ENCODE data around the gene EPSTI1. TPM values are rescaled to one million over a fixed set of nuclear protein-coding genes. Genes with fewer than 3 reads are reported as not detected.

The EPSTI1 gene
- polyA plus RNA-seq, 2 of the 4 experiments (the other 2 are of a cell fraction), result 0.05 to 0.10 TPM

GRCh38 chr13:42965281-42965680, 26.8 kb downstream of the EPSTI1 start:
- DNase-seq (ENCODE audit: low read depth in 1 of 2, low spot score in 1 of 2) (no peak), ATAC-seq (no peak), FAIRE-seq (no peak)
- no peak overlapping the region for H3K4me3 ChIP-seq
- no peak overlapping the region; a peak in 1 of 6 replicates for H3K27ac ChIP-seq
- H3K4me2 ChIP-seq, result no peak overlapping the region
- H3K4me1 ChIP-seq, result peaks cover 14% of the 10 kb centered on the region
- TF ChIP-seq HES2 (IDR thresholded peaks at IDR 0.05), result no peak
- TF ChIP-seq HDAC2 (IDR thresholded peaks at IDR 0.05), result no peak
- no peak for TF ChIP-seq ZC3H11A (IDR thresholded peaks at IDR 0.05)
- POLR2A ChIA-PET, result no interaction called here
- CTCF ChIA-PET, result no interaction called here
- H3K9me3 ChIP-seq, result no peaks in the 10 kb centered on the region
- 47% methylated on average over 2 of the region's 2 CpGs for WGBS (ENCODE audit: missing lambda C conversion rate)

- no peak for DNase-seq (ENCODE audit: low read depth in 1 of 2, low spot score in 1 of 2)
- CTCF ChIA-PET, result no interaction called here
- H3K4me2 ChIP-seq, result no peak overlapping the region
- H3K4me3 ChIP-seq, result no peak overlapping the region
- no peak for FAIRE-seq
- WGBS (ENCODE audit: missing lambda C conversion rate), result 96% methylated on average over 1 of the region's 1 CpG
- no peaks in the 10 kb centered on the region for H3K9me3 ChIP-seq
- TF ChIP-seq MAX (IDR thresholded peaks at IDR 0.05) (no peak), FOXS1 (CRISPR knock-in tag; IDR thresholded peaks at IDR 0.05) (no peak), POLR2A (IDR thresholded peaks at IDR 0.05; ENCODE audit: low read length) (no peak), FOSL2 (IDR thresholded peaks at IDR 0.05) (no peak), FOSL2 (CRISPR knock-in tag; IDR thresholded peaks at IDR 0.05) (no peak), CBX8 (IDR thresholded peaks at IDR 0.05) (no peak), HES2 (IDR thresholded peaks at IDR 0.05) (no peak), RNF2 (IDR thresholded peaks at IDR 0.05; ENCODE audit: borderline replicate concordance, low read depth) (no peak), SREBF2 (IDR thresholded peaks at IDR 0.05) (no peak), KDM5A (IDR thresholded peaks at IDR 0.05) (no peak), CHD4 (IDR thresholded peaks at IDR 0.05; ENCODE audit: borderline replicate concordance) (no peak), PBX3 (IDR thresholded peaks at IDR 0.05) (no peak), HDAC2 (IDR thresholded peaks at IDR 0.05) (no peak), HEYL (CRISPR knock-in tag; IDR thresholded peaks at IDR 0.05) (no peak), HOXA7 (CRISPR knock-in tag; IDR thresholded peaks at IDR 0.05) (no peak), CEBPB (IDR thresholded peaks at IDR 0.05) (no peak), ZFP36 (IDR thresholded peaks at IDR 0.05; ENCODE audit: borderline replicate concordance, partially characterized antibody) (no peak), ZNF302 (CRISPR knock-in tag; IDR thresholded peaks at IDR 0.05) (no peak), BHLHE40 (IDR thresholded peaks at IDR 0.05; ENCODE audit: low read depth, low read length) (no peak), RFX5 (IDR thresholded peaks at IDR 0.05) (no peak)
- peaks cover 14% of the 10 kb centered on the region for H3K4me1 ChIP-seq
- POLR2A ChIA-PET, result no interaction called here
- H3K27ac ChIP-seq, result no peak overlapping the region
- no peak for ATAC-seq
These were observed 27.3 kb downstream of the EPSTI1 start for GRCh38 chr13:42964761-42965161.

GRCh38 chr13:42959615-42960014, 32.4 kb downstream of the EPSTI1 start:
- Histone ChIP-seq H3K4me2 (no peak overlapping the region), H3K4me1 (no peaks in the 10 kb centered on the region), H3K27ac (no peak overlapping the region), H3K9me3 (no peaks in the 10 kb centered on the region), H3K4me3 (no peak overlapping the region)
- POLR2A ChIA-PET, result no interaction called here
- DNase-seq (ENCODE audit: low read depth in 1 of 2, low spot score in 1 of 2) (no peak), ATAC-seq (no peak), FAIRE-seq (no peak)
- CTCF ChIA-PET, result interaction anchor here (3.2 kb wide), 1 partner anchor 10 kb away, joined by 10 read pairs; no protein-coding TSS in a partner anchor
- 92% methylated on average over 2 of the region's 2 CpGs for WGBS (ENCODE audit: missing lambda C conversion rate)
- TF ChIP-seq HEYL (CRISPR knock-in tag; IDR thresholded peaks at IDR 0.05) (no peak), TP53 (CRISPR knock-in tag; IDR thresholded peaks at IDR 0.05) (no peak), USF2 (IDR thresholded peaks at IDR 0.05) (no peak), MYC (IDR thresholded peaks at IDR 0.05; ENCODE audit: borderline replicate concordance, low read length) (no peak), HOXB13 (CRISPR knock-in tag; IDR thresholded peaks at IDR 0.05; ENCODE audit: low read depth) (no peak), EHF (CRISPR knock-in tag; IDR thresholded peaks at IDR 0.05) (no peak), MAX (IDR thresholded peaks at IDR 0.05) (no peak), CHD4 (IDR thresholded peaks at IDR 0.05; ENCODE audit: borderline replicate concordance) (no peak), HOXB5 (CRISPR knock-in tag; IDR thresholded peaks at IDR 0.05) (no peak), SMC3 (IDR thresholded peaks at IDR 0.05) (no peak), CBX2 (IDR thresholded peaks at IDR 0.05; ENCODE audit: borderline replicate concordance, low read depth) (no peak)

Measured in A549 (cell line).